A549 (cell line): ENCODE results near the gene SASH1. TPM values are rescaled to one million over a fixed set of nuclear protein-coding genes. Genes with fewer than 3 reads are reported as not detected.

ENCODE experiments used
- ATAC-seq, 2 experiments: fragments of 200-7000 bp in 1 of 2; fragments of >200 bp in 1 of 2; cut with Nextera tagmentation in 1 of 2; cut with Tn5 transposase in 1 of 2; 3 replicates each; pipeline versions ENCODE4 v1.8.0 to v1.9.1; 2018 to 2020; ENCODE audit warnings: mild to moderate bottlenecking in 1 of 2, moderate library complexity in 1 of 2
- CTCF ChIA-PET: fragments of 300-600 bp; sonication (Branson Sonifier 250); formaldehyde crosslinking; extraction: SDS; loops from one replicate; lab custom pipeline; 2021; ENCODE audit warnings: antibody characterized with exemption, inconsistent platforms; lab: Yijun Ruan, JAX
- POLR2A ChIA-PET: fragments of 350-600 bp; formaldehyde crosslinking; extraction: SDS; loops from one replicate; lab custom pipeline; 2021; ENCODE audit warnings: antibody characterized with exemption, inconsistent platforms; lab: Yijun Ruan, JAX
- DNase-seq, 2 experiments: peaks; one replicate each; pipeline versions ENCODE4 v3.0.0 to v3.0.0-alpha.2; 2011 to 2016; ENCODE audit warnings: low read depth in 1 of 2, low spot score in 1 of 2
- FAIRE-seq: peaks from 2 replicates; lab custom pipeline; 2011; peaks lifted over from hg19 to GRCh38; lab: Jason Lieb, UNC
- H3K27ac ChIP-seq, 2 experiments: fragments of >200 bp; sonication (Bioruptor Twin); formaldehyde crosslinking; 3 replicates each; pipeline ENCODE4 v1.5.1; 2016 to 2017
- H3K4me1 ChIP-seq: fragments of >200 bp; sonication (Bioruptor Twin); formaldehyde crosslinking; 3 replicates; pipeline ENCODE4 v1.6.1; 2016
- H3K4me2 ChIP-seq: fragments of >200 bp; sonication (Bioruptor Twin); formaldehyde crosslinking; 3 replicates; pipeline ENCODE4 v1.6.1; 2016
- H3K4me3 ChIP-seq: fragments of >200 bp; sonication (Bioruptor Twin); formaldehyde crosslinking; 3 replicates; pipeline ENCODE4 v1.5.1; 2016
- H3K9me3 ChIP-seq: fragments of >200 bp; sonication (Bioruptor Twin); formaldehyde crosslinking; 3 replicates; pipeline ENCODE4 v1.6.1; 2016
- CBX2 ChIP-seq: fragments of 200-600 bp; sonication (generic); IDR thresholded peaks from 2 replicates; pipeline ENCODE4 v1.6.1; 2016; ENCODE audit warnings: low read depth, mild to moderate bottlenecking, borderline replicate concordance
- CBX8 ChIP-seq: fragments of 200-600 bp; sonication (generic); IDR thresholded peaks from 2 replicates; pipeline ENCODE4 v1.6.1; 2016
- CEBPB ChIP-seq, 2 experiments: fragments of >200 bp in 1 of 2; sonication (Bioruptor Twin) in 1 of 2; formaldehyde crosslinking in 1 of 2; IDR thresholded peaks; 2 replicates each; pipeline ENCODE4 v1.6.1; 2012 to 2016
- CHD4 ChIP-seq: fragments of 200-600 bp; sonication (generic); IDR thresholded peaks from 2 replicates; pipeline ENCODE4 v1.6.1; 2016; ENCODE audit warnings: antibody characterized with exemption, mild to moderate bottlenecking, borderline replicate concordance
- CTCF ChIP-seq: fragments of >200 bp; sonication (Bioruptor Twin); formaldehyde crosslinking; IDR thresholded peaks from 3 replicates; pipeline ENCODE4 v1.5.1; 2016
- E2F6 ChIP-seq: IDR thresholded peaks from 2 replicates; pipeline ENCODE4 v1.6.1; 2012; ENCODE audit warnings: low read depth, borderline replicate concordance
- EHF ChIP-seq: fragments of 250-450 bp; sonication (Bioruptor Pico); IDR thresholded peaks from 2 replicates; pipeline ENCODE4 v1.5.0; 2020; ENCODE audit warnings: mild to moderate bottlenecking
- EHMT2 ChIP-seq: fragments of 200-600 bp; sonication (generic); IDR thresholded peaks from 2 replicates; pipeline ENCODE4 v1.6.1; 2016; ENCODE audit warnings: antibody characterized with exemption, low read depth, mild to moderate bottlenecking, moderate library complexity
- EP300 ChIP-seq, 2 experiments: fragments of >200 bp; sonication (Bioruptor Twin); formaldehyde crosslinking; IDR thresholded peaks; 2 replicates in 1 of 2; 3 replicates in 1 of 2; pipeline ENCODE4 v1.6.1; 2016 to 2017
- HDAC2 ChIP-seq: fragments of 200-600 bp; sonication (generic); IDR thresholded peaks from 2 replicates; pipeline ENCODE4 v1.6.1; 2016
- JUN ChIP-seq, 2 experiments: fragments of >200 bp; sonication (Bioruptor Twin); formaldehyde crosslinking; IDR thresholded peaks; 2 replicates in 1 of 2; 3 replicates in 1 of 2; pipeline ENCODE4 v1.6.1; 2016 to 2017
- KDM5A ChIP-seq: fragments of 200-600 bp; sonication (generic); IDR thresholded peaks from 2 replicates; pipeline ENCODE4 v1.6.1; 2016; ENCODE audit warnings: antibody characterized with exemption, mild to moderate bottlenecking
- NFE2L2 ChIP-seq: fragments of 150-350 bp; conservative IDR thresholded peaks from 2 replicates; pipeline ENCODE4 v1.6.1; 2014; ENCODE audit warnings: low read length
- PHF8 ChIP-seq: fragments of 200-600 bp; sonication (generic); IDR thresholded peaks from 2 replicates; pipeline ENCODE4 v1.6.1; 2016; ENCODE audit warnings: low read depth, mild to moderate bottlenecking, antibody characterized with exemption, moderate library complexity, borderline replicate concordance
- RAD21 ChIP-seq, 2 experiments: fragments of >200 bp in 1 of 2; sonication (Bioruptor Twin) in 1 of 2; formaldehyde crosslinking in 1 of 2; IDR thresholded peaks in 1 of 2; conservative IDR thresholded peaks in 1 of 2; 2 replicates in 1 of 2; 3 replicates in 1 of 2; pipeline ENCODE4 v1.6.1; 2012 to 2018; ENCODE audit warnings: inconsistent platforms in 1 of 2
- REST ChIP-seq: fragments of 200-600 bp; sonication (generic); IDR thresholded peaks from 2 replicates; pipeline ENCODE4 v1.6.1; 2016; ENCODE audit warnings: antibody characterized with exemption, mild to moderate bottlenecking, moderate library complexity
- SMC3 ChIP-seq: fragments of >200 bp; sonication (Bioruptor Twin); formaldehyde crosslinking; IDR thresholded peaks from 3 replicates; pipeline ENCODE4 v1.6.1; 2018; ENCODE audit warnings: inconsistent platforms
- ZFP36 ChIP-seq: fragments of 450-650 bp; IDR thresholded peaks from 2 replicates; pipeline ENCODE4 v1.6.1; 2014; ENCODE audit warnings: borderline replicate concordance; ENCODE audit not compliant: partially characterized antibody
- ZNF302 ChIP-seq: fragments of 250-450 bp; sonication (Bioruptor Pico); IDR thresholded peaks from 2 replicates; pipeline ENCODE4 v1.9.0; 2021; ENCODE audit warnings: inconsistent platforms, mild to moderate bottlenecking, moderate library complexity
- WGBS: methylation state at CpG from one replicate; pipeline ENCODE4 v1.1.6; 2017; ENCODE audit errors: missing lambda C conversion rate; 5-methylcytosine and 5-hydroxymethylcytosine counted together
- polyA plus RNA-seq, 4 experiments: library from polyadenylated mRNA; depleted of rRNA in 3 of 4; stranded (reverse); fragments of >200 nt; fragmentation: RNase III in 1 of 4; extraction: RNeasy Plus Mini Kit Qiagen cat#74134 plus additional on column Dnase treatment in 1 of 4; gene quantifications; 2 replicates in 3 of 4; 3 replicates in 1 of 4; pipeline ENCODE4 v1.2.3, GENCODE V29; 2011 to 2017
- TF ChIP-seq, protein P1 (sequence below): fragments of 150-350 bp; IDR thresholded peaks from 2 replicates; pipeline ENCODE4 v1.6.1; 2014; ENCODE audit warnings: low read depth, mild to moderate bottlenecking, low read length
- TF ChIP-seq, protein P2 (sequence below): IDR thresholded peaks from 2 replicates; pipeline ENCODE4 v1.6.1; 2012
- TF ChIP-seq, protein P3 (sequence below): IDR thresholded peaks from 2 replicates; pipeline ENCODE4 v1.6.1; 2012
- TF ChIP-seq, protein P4 (sequence below): fragments of 250-450 bp; sonication (Bioruptor Pico); IDR thresholded peaks from 2 replicates; pipeline ENCODE4 v1.5.0; 2020; ENCODE audit warnings: low read depth, mild to moderate bottlenecking, moderate library complexity

Gene SASH1
- polyA plus RNA-seq, 2 of the 4 experiments (the other 2 are of a cell fraction): 2.5 to 3.0 TPM

DNA sequence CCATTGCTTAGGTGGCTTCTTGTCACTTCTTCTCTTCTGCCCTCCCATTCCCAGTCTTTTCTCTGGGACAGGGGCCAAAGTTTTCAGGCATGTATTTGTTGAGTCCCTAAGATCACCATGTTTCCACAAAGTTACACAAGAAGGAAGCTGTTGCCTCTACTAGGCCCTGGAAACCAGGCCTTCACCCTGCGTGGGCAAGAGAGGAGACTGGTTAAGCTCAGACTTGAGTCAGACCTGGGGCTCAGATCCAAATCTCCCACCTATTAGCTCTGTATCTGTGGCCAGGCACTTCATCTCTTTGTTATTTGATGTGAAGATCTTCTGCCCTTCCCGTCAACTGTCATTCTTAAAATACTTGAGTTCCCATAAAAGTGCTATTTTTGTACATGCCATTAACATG lies 154.6 kb downstream of the SASH1 start (continued):
- TF ChIP-seq REST (no peak), HDAC2 (no peak), KDM5A (no peak)
- TF ChIP-seq, protein P1, sequence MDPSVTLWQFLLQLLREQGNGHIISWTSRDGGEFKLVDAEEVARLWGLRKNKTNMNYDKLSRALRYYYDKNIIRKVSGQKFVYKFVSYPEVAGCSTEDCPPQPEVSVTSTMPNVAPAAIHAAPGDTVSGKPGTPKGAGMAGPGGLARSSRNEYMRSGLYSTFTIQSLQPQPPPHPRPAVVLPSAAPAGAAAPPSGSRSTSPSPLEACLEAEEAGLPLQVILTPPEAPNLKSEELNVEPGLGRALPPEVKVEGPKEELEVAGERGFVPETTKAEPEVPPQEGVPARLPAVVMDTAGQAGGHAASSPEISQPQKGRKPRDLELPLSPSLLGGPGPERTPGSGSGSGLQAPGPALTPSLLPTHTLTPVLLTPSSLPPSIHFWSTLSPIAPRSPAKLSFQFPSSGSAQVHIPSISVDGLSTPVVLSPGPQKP: no peak
- TF ChIP-seq, all 56 proteins: peak for 0

DNA sequence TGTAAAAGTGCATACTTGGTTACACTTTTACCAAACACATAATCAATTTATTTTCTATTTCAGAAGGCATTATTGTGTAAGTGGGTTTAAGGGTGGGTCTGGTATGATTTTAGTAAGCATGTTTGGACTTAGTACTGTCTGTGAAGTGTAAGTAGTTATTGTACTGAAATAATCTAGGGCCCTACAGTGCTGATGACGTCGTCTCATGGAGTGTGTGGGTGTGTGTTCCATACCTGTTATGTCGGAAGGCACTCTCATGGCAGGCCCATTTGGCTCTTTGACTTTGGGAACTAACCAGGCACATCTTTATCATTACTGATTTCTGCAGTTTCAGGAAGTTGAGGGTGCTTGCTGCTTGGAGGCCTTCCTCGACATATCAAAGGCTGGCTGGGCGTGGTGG lies 155.1 kb downstream of the SASH1 start:
- POLR2A ChIA-PET: interaction anchor here (0.6 kb wide), 1 partner anchor 17 kb away, joined by 14 read pairs; no protein-coding TSS in a partner anchor
- Histone ChIP-seq H3K9me3 (no peaks in the 10 kb centered on the region), H3K27ac (no peak overlapping the region), H3K4me3 (no peak overlapping the region), H3K4me2 (no peak overlapping the region), H3K4me1 (no peaks in the 10 kb centered on the region)
- 95% methylated on average over 5 of the region's 5 CpGs for WGBS
- CTCF ChIA-PET: no interaction called here
- DNase-seq (no peak), FAIRE-seq (no peak), ATAC-seq (no peak)
- TF ChIP-seq SMC3 (no peak), CHD4 (no peak), EHMT2 (no peak), ZNF302 (CRISPR knock-in tag) (no peak), CBX8 (no peak), EHF (CRISPR knock-in tag) (no peak), RAD21 (conservative IDR thresholded peaks at IDR 0.05 in 1 of 2, IDR thresholded peaks at IDR 0.05 in 1 of 2) (no peak), ZFP36 (no peak), PHF8 (no peak), CEBPB (IDR thresholded peaks at IDR 0.05) (no peak), E2F6 (no peak), CTCF (no peak), EP300 (IDR thresholded peaks at IDR 0.05) (no peak), NFE2L2 (no peak), CBX2 (no peak), JUN (IDR thresholded peaks at IDR 0.05) (no peak)
- TF ChIP-seq, protein P2, sequence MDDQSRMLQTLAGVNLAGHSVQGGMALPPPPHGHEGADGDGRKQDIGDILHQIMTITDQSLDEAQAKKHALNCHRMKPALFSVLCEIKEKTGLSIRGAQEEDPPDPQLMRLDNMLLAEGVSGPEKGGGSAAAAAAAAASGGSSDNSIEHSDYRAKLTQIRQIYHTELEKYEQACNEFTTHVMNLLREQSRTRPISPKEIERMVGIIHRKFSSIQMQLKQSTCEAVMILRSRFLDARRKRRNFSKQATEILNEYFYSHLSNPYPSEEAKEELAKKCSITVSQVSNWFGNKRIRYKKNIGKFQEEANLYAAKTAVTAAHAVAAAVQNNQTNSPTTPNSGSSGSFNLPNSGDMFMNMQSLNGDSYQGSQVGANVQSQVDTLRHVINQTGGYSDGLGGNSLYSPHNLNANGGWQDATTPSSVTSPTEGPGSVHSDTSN: no peak
- TF ChIP-seq, protein P3, sequence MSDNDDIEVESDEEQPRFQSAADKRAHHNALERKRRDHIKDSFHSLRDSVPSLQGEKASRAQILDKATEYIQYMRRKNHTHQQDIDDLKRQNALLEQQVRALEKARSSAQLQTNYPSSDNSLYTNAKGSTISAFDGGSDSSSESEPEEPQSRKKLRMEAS: no peak
- TF ChIP-seq, protein P4, sequence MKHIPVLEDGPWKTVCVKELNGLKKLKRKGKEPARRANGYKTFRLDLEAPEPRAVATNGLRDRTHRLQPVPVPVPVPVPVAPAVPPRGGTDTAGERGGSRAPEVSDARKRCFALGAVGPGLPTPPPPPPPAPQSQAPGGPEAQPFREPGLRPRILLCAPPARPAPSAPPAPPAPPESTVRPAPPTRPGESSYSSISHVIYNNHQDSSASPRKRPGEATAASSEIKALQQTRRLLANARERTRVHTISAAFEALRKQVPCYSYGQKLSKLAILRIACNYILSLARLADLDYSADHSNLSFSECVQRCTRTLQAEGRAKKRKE (CRISPR knock-in tag): no peak
